Lower lobe of right lung (tissue), 2 donors: ENCODE measurements around the gene RNPEPL1. TPM values are rescaled to one million over a fixed set of nuclear protein-coding genes. Genes with fewer than 3 reads are reported as not detected.

Source experiments
- ATAC-seq, 2 donors: fragments of 200-7000 bp; cut with Tn5 transposase; one replicate each; pipeline ENCODE4 v1.9.1; 2020 to 2022; ENCODE audit warnings: mild to moderate bottlenecking in 2 of 2, moderate library complexity in 2 of 2
- DNase-seq: peaks from one replicate; pipeline ENCODE4 v3.0.0-alpha.2; 2020
- H3K27ac ChIP-seq: fragments of 200-600 bp; one replicate; pipeline ENCODE4 v1.8.0; 2022
- H3K27me3 ChIP-seq: fragments of 200-600 bp; one replicate; pipeline ENCODE4 v1.8.0; 2022; ENCODE audit warnings: low read depth
- H3K36me3 ChIP-seq: fragments of 200-600 bp; one replicate; pipeline ENCODE4 v1.8.0; 2022; ENCODE audit warnings: mild to moderate bottlenecking
- H3K4me1 ChIP-seq: fragments of 200-600 bp; one replicate; pipeline ENCODE4 v1.8.0; 2022
- H3K4me3 ChIP-seq: fragments of 200-600 bp; one replicate; pipeline ENCODE4 v1.8.0; 2022; ENCODE audit warnings: mild to moderate bottlenecking
- H3K9me3 ChIP-seq: fragments of 200-600 bp; one replicate; pipeline ENCODE4 v1.8.0; 2022
- intact Hi-C: fragments of 100-400 bp; cut with DNase I; formaldehyde crosslinking; loops from one replicate; pipeline ENCODE4 v1.11.0; 2022
- total RNA-seq: library from RNA; stranded (reverse); fragmentation: NEBNext Ultra II Directional; extraction: Animal tissue kit (Norgen Biotek cat#: 25700); gene quantifications from one replicate; pipeline ENCODE4 v1.2.1, GENCODE V29; 2021
- TF ChIP-seq, protein P1 (sequence below): fragments of 200-600 bp; IDR thresholded peaks from one replicate; pipeline ENCODE4 v1.8.0; 2022; ENCODE audit warnings: antibody characterized with exemption, mild to moderate bottlenecking
- donor health status: DM: no; HTN: yes; CAD: no; lungs with severe emphysema.

RNPEPL1 gene
- total RNA-seq, 1 donor from 2014 or later = 102 TPM

DNA sequence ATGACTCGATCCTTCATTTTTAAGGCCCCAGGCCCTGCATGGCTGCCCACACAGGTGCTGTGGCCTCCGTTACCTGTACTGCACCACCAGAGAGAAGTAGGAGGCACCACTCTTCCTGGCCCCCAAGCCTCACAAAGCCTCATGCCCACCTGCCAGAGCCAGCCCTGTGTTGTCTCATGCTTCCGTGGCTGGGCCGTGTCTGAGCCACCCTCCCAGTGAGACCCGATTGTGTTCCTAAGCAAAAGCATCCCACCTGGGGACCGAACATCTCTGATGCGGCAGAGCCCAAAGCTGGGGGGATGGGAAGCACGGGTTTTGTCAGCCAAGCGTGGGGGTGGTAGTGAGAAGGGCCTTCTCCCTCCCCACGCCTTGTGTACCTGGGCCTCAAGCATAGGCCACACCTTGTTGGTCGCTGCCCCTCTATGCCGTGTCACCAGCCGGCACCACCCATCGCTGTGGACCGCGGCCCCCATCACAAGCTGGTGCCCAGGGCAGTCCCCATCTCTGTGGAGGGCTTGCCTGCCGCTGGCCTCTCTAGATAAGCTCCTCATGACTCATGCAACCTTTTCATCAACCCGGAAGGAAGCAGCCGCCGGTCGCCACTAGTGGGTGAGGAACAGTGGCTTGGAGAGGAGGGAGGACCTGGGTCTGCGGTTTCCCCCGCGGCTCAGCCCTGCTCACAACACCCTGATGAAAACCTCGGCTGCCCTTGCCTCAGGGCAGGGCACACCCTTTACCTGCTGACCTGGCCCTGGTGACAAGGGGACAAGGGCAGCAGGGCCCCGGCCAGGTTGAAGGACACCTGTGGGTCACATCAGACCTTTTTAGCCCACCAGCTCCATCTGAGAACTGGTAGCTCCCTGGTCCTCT, 2.7 kb upstream of the RNPEPL1 start:
- ATAC-seq = peak; percentile 78 to 79
- intact Hi-C loops = no loop called here
- H3K27me3 ChIP-seq = no peaks in the 10 kb centered on the region
- peak; percentile 96 for DNase-seq
- peak overlapping the region; percentile 91 for H3K27ac ChIP-seq
- peak overlapping the region; percentile 85 for H3K4me3 ChIP-seq
- H3K4me1 ChIP-seq = peaks cover 76% of the 10 kb centered on the region
- H3K36me3 ChIP-seq = peaks cover 9% of the 10 kb centered on the region
- no peaks in the 10 kb centered on the region for H3K9me3 ChIP-seq
- TF ChIP-seq, protein P1, sequence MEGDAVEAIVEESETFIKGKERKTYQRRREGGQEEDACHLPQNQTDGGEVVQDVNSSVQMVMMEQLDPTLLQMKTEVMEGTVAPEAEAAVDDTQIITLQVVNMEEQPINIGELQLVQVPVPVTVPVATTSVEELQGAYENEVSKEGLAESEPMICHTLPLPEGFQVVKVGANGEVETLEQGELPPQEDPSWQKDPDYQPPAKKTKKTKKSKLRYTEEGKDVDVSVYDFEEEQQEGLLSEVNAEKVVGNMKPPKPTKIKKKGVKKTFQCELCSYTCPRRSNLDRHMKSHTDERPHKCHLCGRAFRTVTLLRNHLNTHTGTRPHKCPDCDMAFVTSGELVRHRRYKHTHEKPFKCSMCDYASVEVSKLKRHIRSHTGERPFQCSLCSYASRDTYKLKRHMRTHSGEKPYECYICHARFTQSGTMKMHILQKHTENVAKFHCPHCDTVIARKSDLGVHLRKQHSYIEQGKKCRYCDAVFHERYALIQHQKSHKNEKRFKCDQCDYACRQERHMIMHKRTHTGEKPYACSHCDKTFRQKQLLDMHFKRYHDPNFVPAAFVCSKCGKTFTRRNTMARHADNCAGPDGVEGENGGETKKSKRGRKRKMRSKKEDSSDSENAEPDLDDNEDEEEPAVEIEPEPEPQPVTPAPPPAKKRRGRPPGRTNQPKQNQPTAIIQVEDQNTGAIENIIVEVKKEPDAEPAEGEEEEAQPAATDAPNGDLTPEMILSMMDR = no peak

DNA sequence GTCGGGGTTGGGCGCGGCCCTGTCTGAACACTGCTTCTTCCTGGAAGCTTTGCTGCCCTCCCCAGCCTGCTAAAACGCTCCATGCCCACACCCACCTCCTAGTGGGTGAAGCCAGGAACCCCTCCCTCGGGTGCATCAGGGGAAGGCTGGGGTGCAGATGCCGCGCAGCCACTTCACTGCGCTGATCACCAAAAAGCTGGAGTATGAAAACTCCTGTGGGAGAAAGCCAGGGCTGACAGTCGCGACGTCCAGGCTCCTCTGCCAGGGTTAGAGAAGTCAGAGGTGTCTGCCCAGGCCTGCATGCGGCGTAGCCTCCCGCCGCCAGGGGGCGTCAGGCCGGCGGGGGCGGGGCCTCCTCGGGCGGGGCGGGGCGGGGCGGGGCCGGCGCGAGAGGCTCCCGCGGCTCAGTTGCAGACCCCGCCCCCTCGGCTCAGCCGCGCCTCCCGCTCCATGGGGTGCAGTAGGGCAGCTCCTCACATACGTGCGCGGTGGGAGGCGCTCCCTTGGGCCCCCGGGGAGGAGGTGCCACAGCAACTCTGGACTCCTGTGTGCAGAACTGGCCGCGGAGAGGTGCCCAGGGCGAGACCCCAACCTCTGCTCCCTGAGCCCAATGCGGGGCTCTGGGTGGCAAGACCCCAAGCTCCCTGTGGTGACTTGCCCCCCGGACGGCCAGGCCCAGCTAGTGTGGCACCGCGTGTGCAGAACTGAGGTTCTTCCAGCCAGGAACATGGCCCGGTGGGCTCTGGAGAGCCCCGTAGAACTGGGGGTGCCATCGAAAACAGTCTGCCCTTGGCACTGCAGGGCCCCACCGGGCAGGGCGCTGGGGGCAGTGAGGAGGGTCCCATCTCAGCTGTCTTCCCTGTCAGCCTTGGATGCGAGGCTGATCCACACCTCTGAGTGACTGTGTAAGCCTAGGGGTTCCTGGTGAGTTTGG, 1.8 kb upstream of the RNPEPL1 start:
- ATAC-seq = peak; percentile 90
- Histone ChIP-seq H3K9me3 (no peaks in the 10 kb centered on the region), H3K36me3 (peaks cover 9% of the 10 kb centered on the region), H3K27me3 (no peaks in the 10 kb centered on the region), H3K4me3 (peak overlapping the region; percentile 85), H3K4me1 (peaks cover 78% of the 10 kb centered on the region), H3K27ac (peak overlapping the region; percentile 91)
- DNase-seq = peak; percentile 98
- TF ChIP-seq, protein P1 = peak; percentile 98
- intact Hi-C loops = no loop called here

DNA sequence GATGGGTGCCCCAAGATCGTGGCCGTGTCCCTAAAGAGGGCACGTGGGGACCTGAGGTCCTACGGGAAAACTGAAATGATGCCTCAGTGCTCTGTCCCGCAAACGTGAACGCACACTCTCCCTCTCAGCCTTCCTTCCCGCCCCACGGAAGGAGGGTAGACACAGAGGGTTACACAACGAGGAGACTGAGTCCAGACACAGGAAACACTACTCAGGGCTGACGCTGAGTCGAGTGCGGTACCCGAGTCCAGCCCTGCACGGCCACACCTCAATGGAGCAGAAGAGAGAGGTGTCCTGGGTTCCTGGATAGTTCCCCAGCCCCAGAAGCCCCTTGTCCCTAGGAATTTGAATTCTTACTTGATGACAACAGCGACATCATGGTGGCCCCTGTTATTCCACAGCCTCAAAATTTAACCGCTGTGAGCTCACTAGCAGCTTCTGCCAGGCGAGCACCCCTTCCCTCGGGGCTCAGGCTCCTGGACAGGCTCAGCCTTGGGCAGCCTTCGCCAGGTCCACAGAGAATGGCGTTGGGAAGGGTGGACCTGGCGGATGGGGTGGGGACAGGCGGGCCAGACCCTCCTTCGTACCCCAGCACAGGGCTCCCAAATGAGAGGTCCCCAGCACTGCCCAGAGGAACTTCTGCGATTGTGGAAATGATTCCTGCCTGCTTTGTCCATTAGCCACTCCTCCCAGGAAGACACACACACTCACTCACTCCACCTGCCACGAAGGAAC, 980 bp upstream of the RNPEPL1 start:
- peaks cover 70% of the 10 kb centered on the region for H3K4me1 ChIP-seq
- peaks cover 12% of the 10 kb centered on the region for H3K36me3 ChIP-seq
- H3K27ac ChIP-seq = peak overlapping the region; percentile 91
- intact Hi-C loops = no loop called here
- H3K9me3 ChIP-seq = no peaks in the 10 kb centered on the region
- ATAC-seq (no peak), DNase-seq (peak; percentile 57)
- TF ChIP-seq, protein P1 = no peak
- H3K4me3 ChIP-seq = peak overlapping the region; percentile 85
- H3K27me3 ChIP-seq = no peaks in the 10 kb centered on the region

DNA sequence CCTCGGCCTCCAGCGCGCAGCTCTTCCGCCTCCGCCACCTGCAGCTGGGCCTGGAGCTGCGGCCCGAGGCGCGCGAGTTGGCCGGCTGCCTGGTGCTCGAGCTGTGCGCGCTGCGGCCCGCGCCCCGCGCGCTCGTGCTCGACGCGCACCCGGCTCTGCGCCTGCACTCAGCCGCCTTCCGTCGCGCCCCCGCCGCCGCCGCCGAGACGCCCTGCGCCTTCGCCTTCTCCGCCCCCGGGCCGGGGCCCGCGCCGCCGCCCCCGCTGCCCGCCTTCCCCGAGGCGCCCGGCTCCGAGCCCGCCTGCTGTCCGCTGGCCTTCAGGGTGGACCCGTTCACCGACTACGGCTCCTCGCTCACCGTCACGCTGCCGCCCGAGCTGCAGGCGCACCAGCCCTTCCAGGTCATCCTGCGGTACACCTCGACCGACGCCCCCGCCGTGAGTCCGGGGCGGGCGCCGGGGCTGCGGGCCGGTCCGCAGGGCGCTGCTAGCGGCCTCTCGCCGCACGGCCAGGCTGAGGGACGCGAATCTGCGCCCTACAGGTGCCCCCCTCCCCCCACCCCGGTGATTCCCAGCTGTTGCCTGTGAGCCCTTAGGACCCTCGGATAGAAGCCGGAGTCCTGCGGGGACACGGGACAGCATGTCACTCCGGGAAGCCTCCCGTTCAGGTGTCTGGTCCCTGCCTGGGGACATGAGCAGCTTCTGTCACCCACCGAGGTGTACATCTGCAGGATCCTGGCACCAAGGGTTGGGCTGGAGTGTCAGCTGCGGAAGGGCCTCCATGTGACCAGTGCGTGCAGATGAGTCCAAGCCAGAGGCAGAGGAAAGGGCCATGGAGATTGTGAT, 616 bp downstream of the RNPEPL1 start:
- DNase-seq = peak; percentile 83
- Histone ChIP-seq H3K4me3 (peak overlapping the region; percentile 84), H3K4me1 (peaks cover 55% of the 10 kb centered on the region), H3K36me3 (peaks cover 19% of the 10 kb centered on the region), H3K27me3 (no peaks in the 10 kb centered on the region), H3K9me3 (no peaks in the 10 kb centered on the region), H3K27ac (peak overlapping the region; percentile 84)
- TF ChIP-seq, protein P1 = no peak
- peak; percentile 6 to 18 for ATAC-seq
- intact Hi-C loops = no loop called here
